H9 (cell line): ENCODE results near the gene PHF21B. TPM values are rescaled to one million over a fixed set of nuclear protein-coding genes. Genes with fewer than 3 reads are reported as not detected.

Experiments
- DNase-seq: peaks from one replicate; pipeline ENCODE4 v3.0.0-alpha.2; 2017
- H2AFZ ChIP-seq: one replicate; pipeline ENCODE4 v1.6.1; 2013; ENCODE audit warnings: mild to moderate bottlenecking, low read length, control low read depth, moderate library complexity
- H2AK5ac ChIP-seq: 2 replicates; pipeline ENCODE4 v1.6.1; 2013; ENCODE audit warnings: low read length, control low read depth, mixed read lengths; ENCODE audit not compliant: insufficient read length
- H2BK120ac ChIP-seq: one replicate; pipeline ENCODE4 v1.6.1; 2013; ENCODE audit warnings: low read depth, mild to moderate bottlenecking, low read length, control low read depth, inconsistent platforms; ENCODE audit not compliant: poor library complexity, severe bottlenecking
- H2BK12ac ChIP-seq: 2 replicates; pipeline ENCODE4 v1.6.1; 2013; ENCODE audit warnings: low read length, control low read depth, mixed read lengths, low read depth; ENCODE audit not compliant: insufficient read length
- H2BK15ac ChIP-seq: 2 replicates; pipeline ENCODE4 v1.6.1; 2013; ENCODE audit warnings: low read depth, low read length, control low read depth
- H2BK20ac ChIP-seq: one replicate; pipeline ENCODE4 v1.6.1; 2013; ENCODE audit warnings: low read depth, mild to moderate bottlenecking, low read length, control low read depth, inconsistent platforms; ENCODE audit not compliant: poor library complexity, severe bottlenecking
- H2BK5ac ChIP-seq: 2 replicates; pipeline ENCODE4 v1.6.1; 2013; ENCODE audit warnings: low read length, control low read depth, mixed read lengths; ENCODE audit not compliant: insufficient read length
- H3K14ac ChIP-seq: 2 replicates; pipeline ENCODE4 v1.6.1; 2013; ENCODE audit warnings: low read length, control low read depth; ENCODE audit not compliant: insufficient read depth
- H3K18ac ChIP-seq: 2 replicates; pipeline ENCODE4 v1.6.1; 2013; ENCODE audit warnings: low read depth, mild to moderate bottlenecking, mixed read lengths, low read length, control low read depth; ENCODE audit not compliant: insufficient read length
- H3K23ac ChIP-seq: 2 replicates; pipeline ENCODE4 v1.6.1; 2013; ENCODE audit warnings: low read length, control low read depth, mixed read lengths, low read depth; ENCODE audit not compliant: insufficient read length
- H3K23me2 ChIP-seq: 2 replicates; pipeline ENCODE4 v1.6.1; 2013; ENCODE audit warnings: low read depth, mild to moderate bottlenecking, mixed read lengths, low read length, control low read depth; ENCODE audit not compliant: insufficient read length, poor library complexity, severe bottlenecking
- H3K27ac ChIP-seq: 2 replicates; pipeline ENCODE4 v1.5.1; 2013; ENCODE audit warnings: low read length, control low read depth, mixed read lengths, low read depth; ENCODE audit not compliant: insufficient read length
- H3K27me3 ChIP-seq: 2 replicates; pipeline ENCODE4 v1.6.1; 2013; ENCODE audit warnings: low read length, control low read depth, inconsistent platforms; ENCODE audit not compliant: insufficient read depth
- H3K4ac ChIP-seq: 2 replicates; pipeline ENCODE4 v1.6.1; 2013; ENCODE audit warnings: low read depth, mild to moderate bottlenecking, control low read depth, inconsistent platforms, low read length, moderate library complexity
- H3K4me1 ChIP-seq: 2 replicates; pipeline ENCODE4 v1.6.1; 2013; ENCODE audit warnings: low read length, control low read depth, inconsistent platforms; ENCODE audit not compliant: insufficient read depth
- H3K4me2 ChIP-seq: 2 replicates; pipeline ENCODE4 v1.6.1; 2013; ENCODE audit warnings: low read length, control low read depth, mixed read lengths; ENCODE audit not compliant: insufficient read length, insufficient read depth
- H3K56ac ChIP-seq: 2 replicates; pipeline ENCODE4 v1.6.1; 2013; ENCODE audit warnings: low read depth, mild to moderate bottlenecking, mixed read lengths, low read length, control low read depth; ENCODE audit not compliant: insufficient read length
- H3K79me1 ChIP-seq: 2 replicates; pipeline ENCODE4 v1.6.1; 2013; ENCODE audit warnings: low read depth, mild to moderate bottlenecking, moderate library complexity, low read length, control low read depth, inconsistent platforms; ENCODE audit not compliant: insufficient read depth, poor library complexity, severe bottlenecking
- H3K79me2 ChIP-seq: 2 replicates; pipeline ENCODE4 v1.6.1; 2013; ENCODE audit warnings: low read length, control low read depth, inconsistent platforms; ENCODE audit not compliant: insufficient read depth
- H3K9ac ChIP-seq: 2 replicates; pipeline ENCODE4 v1.6.1; 2013; ENCODE audit warnings: low read length, control low read depth, mixed read lengths; ENCODE audit not compliant: insufficient read length; ENCODE audit errors: extremely low read depth
- H3K9me3 ChIP-seq: one replicate; pipeline ENCODE4 v1.6.1; 2013; ENCODE audit warnings: low read depth, low read length, inconsistent platforms; ENCODE audit not compliant: control insufficient read depth
- H3T11ph ChIP-seq: one replicate; pipeline ENCODE4 v1.6.1; 2013; ENCODE audit warnings: mild to moderate bottlenecking, low read length, control low read depth, inconsistent platforms
- H4K20me1 ChIP-seq: one replicate; pipeline ENCODE4 v1.6.1; 2013; ENCODE audit not compliant: control insufficient read depth, insufficient read length, insufficient read depth
- H4K5ac ChIP-seq: 2 replicates; pipeline ENCODE4 v1.6.1; 2013; ENCODE audit warnings: low read depth, mild to moderate bottlenecking, mixed read lengths, low read length, control low read depth; ENCODE audit not compliant: insufficient read length
- H4K8ac ChIP-seq: replicated peaks from 2 replicates; pipeline ENCODE4 v1.6.1; 2013; ENCODE audit warnings: low read length, control low read depth, mixed read lengths, low read depth; ENCODE audit not compliant: insufficient read length
- H4K91ac ChIP-seq: 2 replicates; pipeline ENCODE4 v1.6.1; 2013; ENCODE audit warnings: low read depth, mild to moderate bottlenecking, moderate library complexity, mixed read lengths, low read length, control low read depth; ENCODE audit not compliant: insufficient read length
- H3K27ac Mint-ChIP-seq, 3 experiments: 2 replicates in 2 of 3; 3 replicates in 1 of 3; pipeline ENCODE4 v1.8.0; 2020 to 2021; ENCODE audit warnings: mixed read lengths in 3 of 3, mild to moderate bottlenecking in 1 of 3, moderate library complexity in 1 of 3
- H3K27me3 Mint-ChIP-seq: 2 replicates; pipeline ENCODE4 v1.8.0; 2021; ENCODE audit warnings: low read depth, mild to moderate bottlenecking, moderate library complexity, mixed read lengths
- H3K36me3 Mint-ChIP-seq, 3 experiments: 2 replicates in 2 of 3; 3 replicates in 1 of 3; pipeline ENCODE4 v1.8.0; 2020 to 2021; ENCODE audit warnings: low read depth in 3 of 3, mixed read lengths in 3 of 3; ENCODE audit not compliant: insufficient read depth in 1 of 3
- H3K4me1 Mint-ChIP-seq, 2 experiments: 2 replicates each; pipeline ENCODE4 v1.8.0; 2020; ENCODE audit warnings: mixed read lengths in 2 of 2
- H3K4me3 Mint-ChIP-seq, 2 experiments: 2 replicates in 1 of 2; 3 replicates in 1 of 2; pipeline ENCODE4 v1.8.0; 2020 to 2021; ENCODE audit warnings: mild to moderate bottlenecking in 2 of 2, mixed read lengths in 2 of 2, moderate library complexity in 1 of 2
- H3K9me3 Mint-ChIP-seq, 2 experiments: 2 replicates in 1 of 2; 3 replicates in 1 of 2; pipeline ENCODE4 v1.8.0; 2020; ENCODE audit warnings: mild to moderate bottlenecking in 2 of 2, mixed read lengths in 2 of 2, moderate library complexity in 1 of 2
- CTCF ChIP-seq: fragments of 200-600 bp; sonication (generic); conservative IDR thresholded peaks from 3 replicates; pipeline ENCODE4 v1.8.0; 2021; ENCODE audit warnings: antibody characterized with exemption, mild to moderate bottlenecking
- WGBS: extraction: QIAGEN DNeasy Blood & Tissue Kit; methylation state at CpG from one replicate; pipeline ENCODE4 v1.1.7; 2013; ENCODE audit warnings: missing lambda C conversion rate, low lambda C conversion rate, mixed read lengths; ENCODE audit not compliant: insufficient read length; ENCODE audit errors: extremely low coverage; 5-methylcytosine and 5-hydroxymethylcytosine counted together
- total RNA-seq: library from RNA; stranded (reverse); gene quantifications from 2 replicates; pipeline ENCODE4 v1.2.1, GENCODE V29; 2021

PHF21B gene
- total RNA-seq, 1 experiment from 2014 or later, result 60.3 TPM

GRCh38 chr22:44972363-44973083 is 37.3 kb downstream of the PHF21B start:
- Mint-ChIP-seq H3K27me3 (no peaks in the 10 kb centered on the region), H3K9me3 (no peaks in the 10 kb centered on the region), H3K27ac (peak overlapping the region in 2 of 3 experiments; percentile 35 to 69; a peak in 3 of 7 replicates), H3K36me3 (peaks cover 11 to 36% (median 35%) of the 10 kb centered on the region in 3 experiments; a peak in 6 of 7 replicates), H3K4me3 (no peak overlapping the region), H3K4me1 (peaks cover 44 to 57% of the 10 kb centered on the region in 2 experiments)
- no peak overlapping the region for H4K8ac ChIP-seq
- no peak overlapping the region for H4K91ac ChIP-seq
- H3K79me1 ChIP-seq, result peaks cover 14% of the 10 kb centered on the region
- H2AK5ac ChIP-seq, result no peak overlapping the region
- H3K18ac ChIP-seq, result no peak overlapping the region
- no peaks in the 10 kb centered on the region; the same call in 1 of the 2 replicates for H3K4me1 ChIP-seq
- no peak overlapping the region; the same call in 1 of the 2 replicates for H3K14ac ChIP-seq
- no peak for TF ChIP-seq CTCF
- H4K5ac ChIP-seq, result no peak overlapping the region
- H2BK15ac ChIP-seq, result no peak overlapping the region
- no peak overlapping the region for H2BK12ac ChIP-seq
- H2AFZ ChIP-seq, result no peak overlapping the region
- WGBS, result no CpG with 5 or more reads among the region's 23 CpGs
- H3K9ac ChIP-seq, result no peak overlapping the region
- H3K4ac ChIP-seq, result no peak overlapping the region
- H3K23me2 ChIP-seq, result no peaks in the 10 kb centered on the region
- H2BK5ac ChIP-seq, result no peak overlapping the region
- peaks cover 6% of the 10 kb centered on the region; the same call in 1 of the 2 replicates for H3K79me2 ChIP-seq
- peaks cover 3% of the 10 kb centered on the region for H4K20me1 ChIP-seq
- no peak overlapping the region for H3K56ac ChIP-seq
- DNase-seq, result no peak
- H2BK20ac ChIP-seq, result no peak overlapping the region
- H3K9me3 ChIP-seq, result no peaks in the 10 kb centered on the region
- H3K27me3 ChIP-seq, result no peaks in the 10 kb centered on the region
- H3T11ph ChIP-seq, result no peak overlapping the region
- no peak overlapping the region for H2BK120ac ChIP-seq
- H3K23ac ChIP-seq, result no peak overlapping the region
- H3K27ac ChIP-seq, result no peak overlapping the region
- H3K4me2 ChIP-seq, result no peak overlapping the region
